NCI-H2107 treated with DMSO at 0.1 percent for 48 hours (cell line): Measurements from ENCODE around the gene OBP2A.

Experiments used
- DNase-seq: peaks from one replicate; lab custom pipeline; 2025; ENCODE audit not compliant: unreplicated experiment; lab: John Stamatoyannopoulos, UW

The OBP2A gene

DNA sequence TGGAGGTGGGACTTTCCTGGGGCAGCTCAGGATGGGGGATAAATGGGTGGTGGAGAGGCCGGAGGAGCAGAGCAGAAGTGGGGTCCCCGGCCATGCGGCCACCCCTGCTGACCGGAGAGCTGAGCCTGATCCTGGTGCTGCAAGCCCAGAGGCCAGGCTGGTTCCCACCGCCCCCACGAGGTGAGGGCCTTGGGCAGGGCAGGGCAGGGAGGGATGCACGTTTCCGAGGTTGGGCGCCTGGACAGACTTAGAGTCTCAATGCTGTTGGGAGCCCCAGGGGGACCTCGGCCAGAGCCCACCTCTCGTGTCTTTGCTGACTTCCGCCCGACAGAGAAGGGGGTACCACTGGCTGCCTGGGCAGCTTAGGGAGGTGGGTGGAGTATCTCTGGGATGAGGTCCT is 5.5 kb downstream of the OBP2A start:
- DNase-seq = no peak

DNA sequence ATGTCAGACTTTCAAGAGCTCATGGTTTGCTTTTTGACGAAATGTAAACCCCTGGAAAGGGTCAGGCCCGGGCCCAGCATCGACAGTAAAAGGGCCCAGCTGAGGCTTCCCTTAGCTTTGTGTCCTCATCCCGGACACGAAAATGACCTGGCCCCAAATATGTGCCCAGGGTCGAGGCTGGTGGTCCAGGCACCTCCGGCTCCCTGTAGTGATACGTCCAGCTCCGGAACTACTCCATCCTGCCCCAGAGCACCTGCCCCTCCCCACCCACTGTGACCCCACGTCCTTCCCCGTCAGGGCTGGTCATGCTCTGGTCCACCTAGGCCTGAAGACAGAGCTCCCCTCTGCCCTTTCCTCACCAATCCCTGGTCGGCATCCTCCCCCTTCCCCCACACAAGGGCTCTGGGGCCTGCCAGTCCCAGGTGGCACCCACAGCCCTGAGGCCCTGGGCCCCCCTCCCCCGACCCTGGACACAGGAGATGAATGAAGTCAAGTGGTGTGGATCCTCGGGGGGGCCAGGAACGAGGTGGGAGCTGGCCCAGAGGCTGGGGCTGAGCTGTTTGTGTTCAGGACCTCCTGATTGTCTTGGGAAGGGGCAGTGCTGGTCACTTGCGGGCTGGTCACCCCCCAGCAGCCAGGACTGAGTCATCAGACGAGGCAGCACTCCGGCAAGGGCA is 6.2 kb downstream of the OBP2A start:
- no peak for DNase-seq

DNA sequence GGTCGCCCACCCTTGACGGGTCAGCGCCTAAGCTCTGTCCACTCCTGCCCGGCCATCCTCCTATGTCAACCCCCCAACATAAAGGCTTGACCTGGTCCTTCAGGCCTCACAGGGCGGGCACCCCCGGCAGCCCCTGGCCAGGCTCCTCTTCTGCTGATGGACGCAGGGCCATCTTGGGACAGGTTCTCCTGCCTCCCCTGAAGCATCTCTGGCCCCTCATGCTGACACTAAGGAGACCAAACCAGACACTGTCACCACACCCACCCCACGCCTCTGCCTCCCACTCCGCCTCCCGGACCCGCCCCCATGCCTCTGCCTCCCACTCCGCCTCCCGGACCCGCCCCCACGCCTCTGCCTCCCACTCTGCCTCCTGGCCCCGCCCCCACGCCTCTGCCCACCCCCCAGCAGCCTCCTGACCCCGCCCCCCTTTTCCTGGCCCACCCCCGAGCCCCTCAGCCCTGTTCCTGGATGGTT is 6.8 kb downstream of the OBP2A start:
- no peak for DNase-seq

DNA sequence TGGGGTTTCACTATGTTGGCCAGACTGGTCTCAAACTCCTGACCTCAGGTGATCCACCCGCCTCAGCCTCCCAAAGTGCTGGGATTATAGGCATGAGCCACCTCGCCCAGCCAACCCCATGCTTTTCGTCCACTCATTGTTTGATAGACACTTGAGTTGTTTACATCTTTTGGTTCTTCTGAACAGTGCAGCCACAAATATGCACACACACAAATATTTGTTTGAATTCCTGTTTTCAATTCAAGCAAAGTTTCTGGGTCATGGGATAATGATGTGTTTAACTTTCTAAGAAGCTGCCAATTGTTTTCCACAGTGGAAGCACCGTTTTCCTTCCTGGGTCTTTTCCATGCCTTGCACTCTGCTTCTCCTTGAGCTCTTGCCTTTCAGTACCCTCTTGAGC is 8.8 kb downstream of the OBP2A start:
- DNase-seq = no peak

DNA sequence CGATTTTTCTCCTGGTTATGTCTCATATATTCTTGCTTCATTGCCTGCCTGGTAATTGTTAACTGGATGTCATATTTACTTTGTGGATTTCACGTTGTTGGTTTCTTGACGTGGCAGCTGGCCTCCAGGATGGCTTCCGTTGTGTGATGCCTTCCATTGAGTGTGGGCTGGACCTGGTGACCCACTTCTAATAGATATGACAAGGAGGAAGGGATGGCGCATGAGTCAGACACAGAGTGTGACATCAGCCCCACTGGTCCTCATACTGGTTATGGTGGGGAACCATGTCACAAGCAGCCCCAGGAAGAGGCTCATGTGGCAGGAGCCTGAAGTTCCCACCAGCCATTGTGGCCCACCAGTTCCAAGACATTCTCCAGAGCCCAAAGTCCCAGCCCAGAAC is 9.3 kb downstream of the OBP2A start:
- no peak for DNase-seq

DNA sequence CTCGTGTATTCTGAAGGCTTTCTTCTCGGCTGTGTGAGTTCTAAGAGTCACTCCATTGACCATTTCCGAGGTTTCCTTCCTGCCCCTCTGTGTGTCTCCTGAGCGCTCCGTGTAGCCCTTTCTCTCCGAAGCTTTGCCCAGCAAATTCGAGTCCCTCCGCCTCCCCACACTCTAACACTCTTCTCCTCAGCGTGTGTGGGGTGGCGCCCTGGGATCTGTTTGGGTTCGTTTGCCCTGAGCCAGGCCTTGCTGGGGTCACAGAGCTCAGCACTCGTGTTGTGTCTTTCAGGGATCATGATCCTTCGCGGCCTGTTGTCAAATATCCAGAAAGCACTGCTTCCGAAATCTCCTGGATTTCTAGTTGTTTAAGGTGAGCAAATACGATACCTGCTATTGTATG is 10.0 kb downstream of the OBP2A start:
- no peak for DNase-seq

DNA sequence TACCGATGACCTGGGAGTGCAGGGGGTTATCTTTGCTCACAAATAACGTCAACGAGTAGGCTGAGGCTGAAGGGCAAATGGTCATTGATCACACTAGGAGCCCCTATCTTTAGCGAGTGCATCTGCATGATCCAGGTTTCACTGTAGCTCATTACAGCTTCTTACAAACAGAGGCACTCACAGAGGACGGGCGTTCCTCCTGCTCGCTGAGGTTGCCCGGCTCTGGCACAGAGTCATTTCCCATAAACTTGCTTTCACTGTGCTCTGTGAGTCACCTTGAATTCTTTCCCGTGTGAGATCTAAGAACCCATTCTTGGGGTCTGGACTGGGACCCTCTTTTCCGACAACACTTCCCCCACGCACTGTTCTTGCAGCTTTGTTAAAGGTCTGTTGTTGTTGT is 13.7 kb downstream of the OBP2A start:
- DNase-seq = no peak

DNA sequence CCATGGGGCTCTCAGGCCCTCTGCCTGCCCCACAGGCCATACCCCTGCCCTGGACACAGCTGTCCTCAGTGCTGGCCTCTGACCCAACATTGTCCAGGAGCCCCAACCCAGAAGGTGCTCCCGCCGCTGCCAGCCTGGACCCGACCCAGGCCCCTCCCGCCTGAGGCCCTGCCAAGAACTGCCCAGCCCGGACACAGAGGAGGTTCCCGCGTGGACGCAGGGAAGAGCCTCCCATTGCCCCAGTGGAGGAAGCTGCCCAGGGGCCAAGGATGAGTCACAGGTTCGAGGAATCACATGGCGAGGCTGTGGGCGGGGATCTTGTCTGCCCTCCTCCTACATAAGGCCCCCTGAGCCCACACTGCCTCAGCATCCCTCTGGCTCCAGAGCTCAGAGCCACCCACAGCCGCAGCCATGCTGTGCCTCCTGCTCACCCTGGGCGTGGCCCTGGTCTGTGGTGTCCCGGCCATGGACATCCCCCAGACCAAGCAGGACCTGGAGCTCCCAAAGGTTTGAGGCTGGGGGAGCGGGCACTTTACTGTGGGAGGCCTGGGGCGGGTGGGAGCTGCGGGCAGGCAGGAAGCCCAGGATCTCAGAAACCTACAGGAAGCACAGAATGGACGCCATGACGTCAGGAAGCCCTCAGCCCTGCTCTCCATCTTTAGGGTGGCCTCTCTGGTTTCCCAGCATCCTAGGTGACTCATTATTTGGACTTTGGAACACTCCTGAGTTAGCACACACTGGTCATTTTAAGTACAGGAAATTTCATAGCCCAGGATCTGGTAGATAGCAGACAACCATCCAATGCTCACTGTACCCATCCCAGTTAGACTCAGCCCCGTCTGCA is 15.7 kb downstream of the OBP2A start, which contains the start of gene PAEP:
Gene PAEP, plus strand, starts transcription at position 366 of the 844 bp plus-strand sequence.
- no peak for DNase-seq

DNA sequence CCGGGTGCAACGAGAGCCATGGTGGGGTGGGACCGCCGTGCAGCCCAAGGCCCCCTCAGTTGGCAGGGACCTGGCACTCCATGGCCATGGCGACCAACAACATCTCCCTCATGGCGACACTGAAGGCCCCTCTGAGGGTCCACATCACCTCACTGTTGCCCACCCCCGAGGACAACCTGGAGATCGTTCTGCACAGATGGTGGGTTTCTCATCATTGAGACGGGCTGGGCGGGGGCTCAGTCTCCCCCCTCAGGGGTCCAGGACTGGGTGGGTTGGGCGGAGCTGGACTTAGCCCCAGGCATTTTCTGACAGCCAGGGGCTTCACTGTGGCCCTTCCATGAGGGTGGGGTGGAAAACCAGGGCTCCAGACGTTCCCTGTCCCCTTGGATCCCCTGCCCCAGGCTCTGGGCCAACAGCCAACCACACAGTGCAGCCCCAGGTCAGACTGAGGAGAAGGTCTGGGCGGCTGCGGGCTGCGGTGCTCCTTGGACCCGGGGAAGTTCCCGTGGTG is 16.4 kb downstream of the OBP2A start:
- DNase-seq = no peak

DNA sequence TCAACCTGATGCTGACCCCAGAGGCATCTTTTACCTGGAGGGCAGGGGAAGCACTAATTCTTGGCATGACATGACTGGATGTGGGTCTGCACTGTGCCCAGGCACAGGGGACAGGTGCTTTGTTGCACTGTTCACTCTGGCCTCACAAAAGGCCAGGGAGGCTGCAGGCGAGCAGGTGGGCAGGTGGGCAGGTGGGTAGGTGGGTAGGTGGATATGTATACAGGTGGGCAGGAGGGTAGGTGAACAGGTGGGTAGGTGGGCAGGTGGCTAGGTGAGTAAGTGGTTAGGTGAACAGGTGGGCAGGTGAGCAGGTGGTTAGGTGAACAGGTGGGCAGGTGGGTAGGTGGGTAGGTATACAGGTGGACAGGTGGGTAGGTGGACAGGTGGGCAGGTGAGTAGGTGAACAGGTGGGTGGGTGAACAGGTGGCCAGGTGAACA is 17.1 kb downstream of the OBP2A start:
- DNase-seq = no peak

DNA sequence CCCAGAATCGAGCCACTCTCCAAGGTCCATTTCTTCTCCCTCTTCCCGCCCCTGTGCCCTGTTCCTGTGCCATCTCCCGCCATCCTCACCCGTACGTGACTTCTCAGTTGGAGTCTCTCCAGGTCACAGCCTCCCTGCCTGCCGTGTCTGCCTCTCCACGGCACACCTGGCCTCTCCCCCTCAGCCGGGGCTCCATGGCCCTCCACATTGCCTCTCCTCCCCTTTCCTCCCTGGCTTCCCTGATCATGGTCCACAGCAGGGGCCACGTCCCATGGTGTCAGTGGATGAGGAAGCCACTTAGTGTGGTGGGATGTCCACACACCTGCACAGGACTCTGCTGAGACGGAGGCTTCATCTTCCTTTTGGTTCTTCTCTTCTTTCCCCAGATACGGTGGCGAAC is 17.9 kb downstream of the OBP2A start:
- no peak for DNase-seq

DNA sequence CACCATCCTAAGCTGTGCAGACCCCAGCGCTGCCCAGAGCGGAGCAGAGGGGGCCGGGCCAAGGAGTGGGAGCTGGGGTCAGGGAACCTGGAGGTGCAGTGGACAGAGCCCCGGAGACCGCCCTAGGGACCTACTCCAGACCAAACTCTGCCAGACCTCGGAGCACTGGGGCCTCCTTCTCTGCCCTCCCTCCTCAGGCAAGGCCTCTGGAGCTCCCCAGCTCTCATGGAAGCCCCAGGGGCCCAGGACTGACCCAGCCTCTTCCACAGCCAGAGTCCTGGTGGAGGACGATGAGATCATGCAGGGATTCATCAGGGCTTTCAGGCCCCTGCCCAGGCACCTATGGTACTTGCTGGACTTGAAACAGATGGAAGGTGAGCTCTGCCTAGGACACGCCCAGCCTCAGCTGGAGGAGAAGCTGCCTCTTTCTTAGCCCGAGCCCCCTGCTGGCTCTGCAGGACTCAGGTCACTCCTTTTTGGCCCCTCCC is 19.3 kb downstream of the OBP2A start:
- no peak for DNase-seq

DNA sequence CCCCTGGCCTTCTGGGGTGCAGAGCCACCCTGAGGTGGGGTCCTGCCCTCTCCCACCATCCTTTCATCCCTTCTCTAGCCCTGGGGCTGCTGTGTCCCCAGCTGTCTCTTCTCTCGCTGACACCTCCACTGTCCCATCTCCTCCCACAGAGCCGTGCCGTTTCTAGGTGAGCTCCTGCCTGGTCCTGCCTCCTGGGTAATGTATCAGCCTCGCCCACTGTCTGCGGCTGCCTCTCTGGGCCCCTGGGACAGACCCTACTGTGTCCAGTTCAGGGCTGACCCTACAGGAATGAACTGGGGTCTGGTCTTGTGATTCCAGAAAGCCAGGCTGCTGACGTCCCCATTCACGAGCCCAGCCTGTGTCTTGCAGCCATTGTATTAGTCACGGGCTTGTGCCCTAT is 19.7 kb downstream of the OBP2A start:
- no peak for DNase-seq

DNA sequence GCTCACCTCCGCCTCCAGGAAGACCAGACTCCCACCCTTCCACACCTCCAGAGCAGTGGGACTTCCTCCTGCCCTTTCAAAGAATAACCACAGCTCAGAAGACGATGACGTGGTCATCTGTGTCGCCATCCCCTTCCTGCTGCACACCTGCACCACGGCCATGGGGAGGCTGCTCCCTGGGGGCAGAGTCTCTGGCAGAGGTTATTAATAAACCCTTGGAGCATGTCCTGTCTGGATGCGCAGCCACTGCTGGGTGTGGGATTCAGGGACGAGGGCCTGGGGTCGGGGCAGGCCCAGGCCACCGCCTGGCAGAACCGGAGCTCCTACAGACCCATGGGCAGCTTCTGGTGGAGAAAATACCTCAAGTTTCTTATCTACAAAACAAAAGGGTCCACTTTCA is 20.6 kb downstream of the OBP2A start:
- no peak for DNase-seq

DNA sequence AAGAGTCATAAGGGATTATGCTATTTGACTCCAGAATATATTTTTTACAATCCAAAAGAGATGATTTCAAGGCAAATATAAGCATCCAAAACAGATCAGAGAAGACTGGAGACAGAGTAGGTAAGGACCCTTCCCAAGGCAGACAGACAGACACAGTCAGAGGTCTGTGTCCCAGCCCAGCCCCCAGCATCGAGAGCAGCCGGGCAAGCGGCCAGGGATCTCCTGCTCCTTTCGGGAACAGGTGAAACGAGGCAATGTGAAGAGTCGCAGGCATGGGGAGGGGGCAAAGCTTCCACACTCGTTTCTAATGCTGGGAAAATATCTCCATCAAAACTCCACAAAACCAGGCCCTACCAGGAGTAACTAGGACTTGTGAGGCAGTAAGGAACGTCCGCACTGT is 21.4 kb downstream of the OBP2A start:
- peak; percentile 22 for DNase-seq

DNA sequence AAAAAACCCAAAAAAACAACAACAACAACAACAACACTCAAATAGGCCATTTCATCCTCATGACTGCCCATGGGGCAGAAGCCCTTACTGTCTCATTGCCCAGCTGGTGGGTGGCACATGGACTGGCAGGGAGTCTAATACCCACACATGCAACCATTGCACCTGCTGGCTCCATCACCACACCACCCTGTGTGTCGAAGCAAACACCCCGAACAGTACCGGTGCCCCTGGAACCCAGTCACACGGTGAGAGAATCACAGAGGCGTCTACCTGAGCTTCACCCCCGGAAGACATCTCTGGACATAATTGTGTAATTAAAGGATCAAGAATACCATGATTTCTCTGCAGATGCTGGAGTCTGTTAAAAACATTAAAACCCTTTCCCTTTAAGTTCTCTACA is 22.1 kb downstream of the OBP2A start:
- DNase-seq = no peak

DNA sequence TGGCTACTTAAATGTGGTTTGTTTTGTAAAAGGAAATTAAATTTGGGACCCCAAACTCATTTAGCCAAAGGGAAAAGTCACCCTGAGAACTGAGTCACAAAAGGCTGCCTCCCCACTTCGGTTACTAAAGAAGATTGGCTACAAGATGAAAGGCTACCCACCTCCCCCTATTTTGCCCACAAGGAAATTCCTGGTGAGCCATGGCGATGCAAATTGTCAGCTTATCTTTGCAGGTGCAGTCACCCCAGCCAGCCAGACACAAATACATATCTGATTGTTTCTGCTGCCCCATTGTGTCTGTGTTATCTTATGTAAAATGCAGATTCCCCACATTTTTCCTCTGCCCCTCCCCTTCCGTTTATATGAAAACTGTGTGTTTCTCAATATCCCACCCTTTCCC is 24.5 kb downstream of the OBP2A start:
- DNase-seq = no peak

DNA sequence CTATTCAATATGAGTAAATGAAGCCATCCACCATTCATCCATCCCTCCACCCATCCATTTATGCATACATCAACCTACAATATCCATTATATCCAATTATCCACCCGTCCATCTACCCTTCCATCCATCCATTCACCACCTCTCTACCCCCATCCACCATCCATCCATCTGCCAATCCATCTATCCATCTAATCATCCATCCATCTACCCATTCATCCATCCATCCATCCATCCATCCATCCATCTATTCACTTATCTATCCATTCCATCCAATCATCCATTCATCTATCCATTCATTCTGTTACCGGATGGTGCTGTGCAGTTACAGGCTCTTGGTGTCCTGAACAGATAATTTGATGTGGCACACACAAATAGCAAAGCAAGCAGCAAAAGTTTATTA is 26.3 kb downstream of the OBP2A start:
- no peak for DNase-seq

DNA sequence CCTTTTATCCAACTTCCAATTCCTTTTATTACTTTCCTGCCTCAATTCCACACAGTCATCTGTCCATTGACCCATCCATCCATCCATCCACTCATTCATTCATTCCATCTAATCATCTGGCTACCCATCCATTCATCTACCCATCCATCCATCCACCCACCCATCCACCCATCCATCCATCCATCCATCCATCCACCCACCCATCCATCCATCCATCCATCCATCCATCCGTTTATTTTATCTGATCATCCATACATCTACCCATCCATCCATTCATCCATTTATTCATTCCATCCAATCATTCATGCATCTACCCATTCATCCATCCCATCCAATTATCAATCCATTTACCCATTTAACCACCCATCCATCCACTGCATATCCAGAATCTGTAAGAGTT is 27.2 kb downstream of the OBP2A start:
- no peak for DNase-seq

DNA sequence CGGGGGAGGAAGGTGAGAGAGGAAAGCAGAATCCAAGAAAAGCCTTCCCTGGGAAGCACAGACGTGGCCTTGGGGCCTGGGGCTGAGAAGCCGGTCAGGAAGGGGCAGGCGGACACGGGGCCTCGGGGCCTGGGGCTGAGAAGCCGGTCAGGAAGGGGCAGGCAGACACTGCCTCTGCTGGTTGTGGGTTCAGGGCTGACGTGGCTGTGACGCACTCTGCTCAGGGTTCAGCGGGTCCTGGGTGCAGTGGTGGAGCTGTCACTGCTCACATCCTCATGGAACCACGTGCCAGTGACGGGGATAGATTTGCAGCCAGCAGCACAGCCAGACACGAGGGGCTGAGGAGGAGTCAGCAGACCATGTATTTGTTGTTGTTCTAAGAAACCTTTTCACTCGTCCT is 28.4 kb downstream of the OBP2A start:
- no peak for DNase-seq

DNA sequence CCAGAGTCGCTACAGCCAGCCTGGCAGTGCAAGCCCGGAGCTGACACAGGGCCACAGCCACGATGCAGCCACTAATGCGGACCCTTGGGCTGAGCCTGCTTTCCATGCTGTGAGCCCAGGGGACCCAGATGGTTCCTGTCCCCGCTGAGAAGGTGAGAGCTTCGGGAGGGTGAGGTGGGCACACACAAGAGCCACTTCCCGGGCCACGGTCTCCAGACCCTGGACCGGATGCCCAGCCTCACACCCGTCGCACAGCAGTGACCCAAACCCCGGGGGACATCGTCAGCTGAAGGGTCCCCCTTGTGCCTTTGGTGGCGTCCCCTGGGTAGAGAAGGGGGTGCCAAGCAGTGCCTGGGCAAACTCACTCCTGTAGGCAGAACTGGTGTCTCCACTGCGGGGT is 29.0 kb downstream of the OBP2A start:
- DNase-seq = no peak

DNA sequence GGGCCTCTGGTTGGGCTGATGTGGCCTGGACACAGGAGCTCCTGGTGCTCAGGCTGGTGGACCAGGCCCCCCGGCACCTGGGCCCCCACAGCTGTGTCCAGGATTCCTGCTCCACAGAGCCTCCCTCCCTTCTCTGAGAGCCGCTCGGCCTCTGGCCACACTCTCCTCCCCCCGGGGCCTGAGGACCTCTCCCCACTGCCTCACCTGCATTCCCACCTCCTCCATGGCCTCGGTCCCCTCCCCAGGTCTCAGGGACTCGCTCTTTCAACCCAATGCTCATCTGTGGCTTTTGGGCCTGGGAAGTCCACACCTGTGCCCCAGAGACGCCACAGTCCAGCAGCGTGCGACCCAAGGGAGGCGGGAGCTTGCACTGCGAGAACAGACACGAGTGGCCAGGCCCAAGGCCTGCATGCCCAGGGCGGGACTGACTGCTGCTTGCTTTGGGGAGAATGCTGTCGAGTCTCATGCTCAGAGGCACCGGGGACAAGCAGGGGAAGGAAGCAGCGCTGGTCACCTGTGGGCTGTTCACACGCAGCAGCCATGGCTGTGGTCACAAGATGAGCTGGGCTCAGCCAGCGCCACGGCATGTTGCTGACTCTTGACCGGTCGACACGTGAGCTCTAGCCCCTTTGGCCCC is 30.2 kb downstream of the OBP2A start:
- DNase-seq = no peak
